ENCODE results near the gene SMAD7. TPM values are rescaled to one million over a fixed set of nuclear protein-coding genes. Genes with fewer than 3 reads are reported as not detected.
A peak's percentile ranks its signal among the peaks of the same experiment; 100 is the strongest.

Gene SMAD7
- total RNA-seq, 1 experiment from 2014 or later = 18.6 TPM

DNA sequence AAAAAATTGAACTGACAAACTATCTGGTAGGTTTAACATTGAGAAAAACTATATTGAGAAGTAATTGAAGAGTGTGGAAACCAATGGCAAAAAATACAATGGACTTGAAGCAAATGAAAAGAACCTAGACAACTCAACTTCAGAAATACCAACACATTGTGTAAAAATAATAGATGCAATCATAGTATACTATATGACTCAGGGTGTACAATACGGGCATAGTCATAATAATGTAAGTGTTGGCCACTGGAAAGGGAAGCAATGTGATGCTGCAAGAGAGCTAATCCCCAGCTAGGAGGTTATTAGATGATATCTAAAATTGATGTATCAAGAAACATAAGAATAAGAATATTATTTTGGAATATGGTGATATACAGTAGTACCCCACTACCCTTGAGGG, 45.3 kb downstream of the SMAD7 start:
- DNase-seq (ENCODE audit: low spot score) = no peak
- in situ Hi-C loops (cut with HindIII; ENCODE audit: low sequenced_read_pairs) = no loop called here

DNA sequence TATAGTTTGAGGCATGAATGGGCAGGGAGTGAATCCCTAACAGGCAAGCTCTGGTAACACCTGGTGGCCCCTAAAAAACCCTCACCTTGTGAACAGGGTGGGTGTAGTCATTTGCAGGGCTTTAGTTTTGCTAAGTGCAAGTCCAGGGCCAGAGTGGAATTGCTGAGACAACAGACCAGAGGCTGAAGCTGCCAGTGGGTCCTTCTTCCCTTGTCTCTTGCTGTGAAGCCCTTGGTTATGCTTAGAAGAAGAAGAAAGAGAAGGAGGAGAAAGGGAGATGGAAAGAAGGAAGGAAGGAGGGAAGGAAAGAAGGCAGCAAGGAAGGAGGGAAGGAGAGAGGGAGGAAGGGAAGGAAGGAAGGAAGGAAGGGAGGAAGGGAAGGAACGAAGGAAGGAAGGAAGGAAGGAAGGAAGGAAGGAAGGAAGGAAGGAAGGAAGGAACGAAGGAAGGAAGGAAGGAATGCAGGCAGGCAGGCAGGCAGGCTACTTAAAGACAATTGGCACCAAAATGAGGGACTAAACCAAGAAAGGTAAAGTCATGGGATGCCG, 45.8 kb downstream of the SMAD7 start:
- DNase-seq (ENCODE audit: low spot score) = no peak
- in situ Hi-C loops (cut with HindIII; ENCODE audit: low sequenced_read_pairs) = no loop called here

DNA sequence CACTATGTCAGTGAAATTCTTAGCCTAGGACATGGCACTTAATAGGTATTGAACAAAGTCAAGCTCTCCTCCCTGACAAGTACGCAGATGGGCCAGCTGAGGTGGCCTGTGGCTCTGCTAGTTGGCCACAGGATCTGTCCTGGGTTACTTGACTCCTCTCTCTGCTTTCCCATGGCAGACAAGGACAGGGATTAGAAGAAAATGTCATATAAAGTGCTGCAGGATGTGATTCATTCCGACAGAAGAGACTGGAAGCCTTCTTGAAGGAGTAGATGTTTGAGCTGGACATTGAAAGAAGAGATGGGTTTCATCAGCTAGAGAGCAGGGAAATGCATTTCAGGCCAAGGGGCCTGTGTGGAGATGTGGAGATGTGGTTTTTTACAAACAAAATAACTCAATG, 46.7 kb downstream of the SMAD7 start:
- in situ Hi-C loops (cut with HindIII; ENCODE audit: low sequenced_read_pairs) = no loop called here

DNA sequence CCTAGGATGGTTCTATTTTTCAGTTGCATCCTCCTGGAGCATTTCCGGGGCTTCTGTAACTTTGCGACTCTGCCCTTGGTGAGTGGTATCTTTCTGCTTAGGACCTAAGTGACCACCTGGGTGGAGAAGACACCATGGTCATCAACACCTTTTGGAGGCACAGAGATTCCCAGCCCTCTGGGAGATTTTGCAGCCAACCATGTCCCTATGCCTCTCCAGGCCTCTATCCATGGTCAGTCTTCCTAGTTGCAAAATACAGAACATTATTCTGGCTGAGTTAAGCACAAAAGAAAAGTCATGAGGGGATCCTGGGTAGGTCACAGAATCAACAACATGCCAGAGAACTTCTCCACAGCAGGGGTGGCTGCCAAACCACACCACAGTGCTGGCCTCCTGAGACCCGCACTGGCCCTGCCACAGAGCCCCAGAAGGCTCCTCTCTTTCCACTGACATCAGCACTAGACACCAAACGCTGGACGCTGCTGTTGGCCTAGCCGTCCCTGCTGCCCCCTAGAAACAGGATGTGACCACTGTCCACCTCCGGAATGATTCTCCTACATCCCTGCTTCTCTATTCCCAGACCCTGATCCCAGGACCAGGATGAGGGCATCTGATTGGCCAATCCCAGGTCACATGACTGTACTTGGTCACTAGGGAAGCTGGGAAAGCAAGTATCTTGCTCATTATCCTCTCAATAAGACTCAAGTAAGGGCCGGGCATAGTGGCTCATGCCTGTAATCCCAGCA, 47.7 kb downstream of the SMAD7 start:
- no peak for DNase-seq (ENCODE audit: low spot score)

More for the DNA sequence above, 46.7 kb downstream of the SMAD7 start:
- DNase-seq (ENCODE audit: low spot score) = no peak

DNA sequence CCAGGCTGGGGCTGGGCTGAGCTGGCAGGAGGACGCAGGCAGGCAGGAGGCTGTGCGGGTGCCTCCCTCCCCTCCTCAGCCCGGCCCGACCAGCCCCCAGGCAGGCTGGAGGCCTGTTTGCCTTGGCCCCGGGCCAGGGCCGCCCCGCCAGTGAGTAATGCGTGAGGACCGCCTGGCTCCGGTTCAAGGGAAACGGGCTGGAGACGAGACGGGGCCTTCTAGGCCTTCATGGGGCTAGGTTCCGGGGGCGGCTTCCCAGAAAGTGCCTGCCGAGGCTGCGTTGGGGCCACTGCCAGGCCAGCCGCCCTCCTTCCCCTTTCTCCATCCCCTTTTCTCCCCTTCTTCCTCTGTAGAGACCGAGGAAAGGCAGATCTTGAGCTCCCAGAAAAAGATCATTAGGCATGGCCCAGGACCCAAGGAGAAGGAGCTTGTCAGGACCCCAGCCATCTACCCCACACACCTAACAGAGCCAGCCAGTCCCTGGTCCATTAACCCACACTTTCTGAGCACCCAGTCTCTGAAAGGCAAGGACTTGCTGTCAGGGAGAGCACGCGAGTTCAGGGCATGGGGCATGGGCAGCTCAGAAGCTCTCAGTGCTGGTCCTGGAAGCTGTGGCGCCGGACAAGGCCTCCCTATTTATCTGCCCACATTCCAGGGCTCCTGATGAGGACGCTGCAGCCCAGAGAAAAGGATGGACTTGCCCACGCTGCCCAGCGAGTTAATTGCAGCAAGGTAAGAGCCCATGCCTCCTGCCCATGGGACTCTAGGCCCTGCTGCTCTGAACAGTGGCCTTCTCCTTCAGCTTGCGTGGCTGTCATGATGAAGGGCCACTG, 48.5 kb downstream of the SMAD7 start:
- in situ Hi-C loops (cut with HindIII; ENCODE audit: low sequenced_read_pairs) = no loop called here
- no peak for DNase-seq (ENCODE audit: low spot score)

More for the DNA sequence above, 47.7 kb downstream of the SMAD7 start:
- in situ Hi-C loops (cut with HindIII; ENCODE audit: low sequenced_read_pairs) = no loop called here

DNA sequence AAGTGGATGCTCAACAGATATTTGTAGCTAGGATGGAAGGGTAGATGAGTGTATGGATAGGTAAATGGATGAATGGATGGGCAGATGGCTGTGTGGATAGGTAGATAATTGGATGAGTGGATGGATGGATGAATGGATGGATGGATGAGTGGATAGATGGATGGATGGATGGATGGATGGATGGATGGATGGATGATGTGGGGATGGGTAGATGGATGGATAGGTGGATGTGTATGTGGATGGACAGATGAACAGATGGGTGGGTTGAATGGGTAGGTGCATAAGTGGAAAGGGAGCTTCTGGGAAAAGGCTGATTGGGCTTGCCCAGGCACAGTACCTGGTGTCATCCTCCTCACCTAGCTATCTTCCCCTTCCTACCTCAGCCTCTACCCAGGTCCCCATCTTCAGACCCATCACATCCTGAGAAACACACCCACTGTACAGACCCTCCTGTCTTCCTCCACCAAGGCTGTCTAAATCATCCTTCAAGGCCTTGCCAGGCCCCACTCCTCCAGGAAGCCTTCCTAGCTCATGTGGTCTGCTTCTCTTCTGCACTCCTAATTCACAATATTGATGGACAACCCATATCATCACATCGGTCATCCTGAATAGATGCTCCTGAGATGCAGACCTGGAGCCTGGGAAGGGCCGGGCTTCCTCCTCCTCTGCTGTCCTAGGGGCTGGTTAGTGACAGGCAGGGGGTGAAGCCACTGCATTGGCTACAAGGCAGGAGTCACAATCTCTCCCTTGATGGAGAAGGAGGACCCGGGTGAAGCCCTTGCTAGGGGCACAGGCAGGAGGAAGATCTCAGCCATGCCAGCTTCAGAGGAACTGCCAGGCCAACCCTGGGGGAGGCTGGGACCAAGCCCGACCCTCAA, 49.4 kb downstream of the SMAD7 start:
- DNase-seq (ENCODE audit: low spot score) = no peak
- in situ Hi-C loops (cut with HindIII; ENCODE audit: low sequenced_read_pairs) = no loop called here

DNA sequence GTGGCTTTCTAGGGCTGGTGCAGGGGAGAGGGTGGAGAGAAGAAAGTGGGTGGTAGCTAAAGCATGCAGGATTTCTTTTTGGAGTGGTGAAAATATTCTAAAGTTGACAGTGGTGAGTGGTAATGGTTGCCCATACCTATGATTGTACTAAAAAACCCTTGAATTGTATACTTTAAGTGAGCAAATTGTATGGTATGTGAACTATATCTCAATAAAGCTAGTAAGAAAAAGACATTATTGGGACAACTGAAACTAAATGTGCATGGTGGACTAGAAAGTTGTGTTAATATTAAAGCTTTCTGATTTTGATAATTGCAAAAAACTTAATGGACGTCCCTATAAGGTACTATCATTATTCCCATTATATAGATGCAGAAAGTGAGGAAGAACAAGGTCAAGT, 50.3 kb downstream of the SMAD7 start:
- no peak for DNase-seq (ENCODE audit: low spot score)

DNA sequence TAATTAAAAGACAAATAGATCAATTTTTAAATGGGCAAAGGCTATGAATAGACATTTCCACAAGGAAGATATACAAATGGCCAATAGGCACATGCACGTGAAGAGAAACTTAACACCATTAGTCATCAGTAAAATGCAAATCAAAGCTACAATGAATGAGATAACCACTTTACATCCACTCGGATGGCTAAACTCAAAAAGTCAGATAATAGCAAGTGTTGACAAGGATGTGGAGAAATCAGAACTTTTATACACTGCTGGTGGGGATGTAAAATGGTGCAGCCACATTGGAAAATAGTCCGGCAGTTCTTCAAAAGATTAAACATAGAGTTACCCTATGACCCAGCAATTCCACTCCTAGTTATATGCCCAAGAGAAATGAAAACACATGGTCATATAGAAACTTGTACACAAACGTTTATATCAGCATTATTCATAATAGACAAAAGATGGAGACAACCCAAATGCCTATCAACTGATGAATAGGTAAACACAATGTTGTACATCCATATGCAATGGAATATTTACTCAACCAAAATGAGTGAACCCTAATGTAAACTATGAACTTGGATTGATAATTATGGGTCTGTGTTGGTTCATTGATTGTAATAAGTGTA, 51.1 kb downstream of the SMAD7 start:
- in situ Hi-C loops (cut with HindIII; ENCODE audit: low sequenced_read_pairs) = no loop called here
- DNase-seq (ENCODE audit: low spot score) = no peak

More for the DNA sequence above, 50.3 kb downstream of the SMAD7 start:
- in situ Hi-C loops (cut with HindIII; ENCODE audit: low sequenced_read_pairs) = no loop called here

DNA sequence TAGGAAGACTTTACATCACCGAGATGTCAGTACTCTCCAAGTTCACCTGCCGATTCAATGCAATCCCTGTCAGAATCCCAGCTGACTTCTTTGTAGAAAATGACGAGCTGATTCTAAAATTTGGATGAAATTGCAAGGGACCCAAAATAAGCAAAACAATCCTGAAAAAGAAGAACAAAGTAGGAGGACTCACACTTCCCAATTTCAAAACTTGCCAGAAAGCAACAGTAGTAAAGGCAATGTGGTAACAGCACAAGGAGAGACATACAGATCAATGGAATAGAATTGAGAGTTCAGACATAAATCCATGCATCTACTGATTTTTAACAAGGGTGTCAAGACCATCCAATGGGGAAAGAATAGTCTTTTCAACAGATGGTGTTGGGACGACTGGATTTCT, 52.2 kb downstream of the SMAD7 start:
- no peak for DNase-seq (ENCODE audit: low spot score)
- in situ Hi-C loops (cut with HindIII; ENCODE audit: low sequenced_read_pairs) = no loop called here

DNA sequence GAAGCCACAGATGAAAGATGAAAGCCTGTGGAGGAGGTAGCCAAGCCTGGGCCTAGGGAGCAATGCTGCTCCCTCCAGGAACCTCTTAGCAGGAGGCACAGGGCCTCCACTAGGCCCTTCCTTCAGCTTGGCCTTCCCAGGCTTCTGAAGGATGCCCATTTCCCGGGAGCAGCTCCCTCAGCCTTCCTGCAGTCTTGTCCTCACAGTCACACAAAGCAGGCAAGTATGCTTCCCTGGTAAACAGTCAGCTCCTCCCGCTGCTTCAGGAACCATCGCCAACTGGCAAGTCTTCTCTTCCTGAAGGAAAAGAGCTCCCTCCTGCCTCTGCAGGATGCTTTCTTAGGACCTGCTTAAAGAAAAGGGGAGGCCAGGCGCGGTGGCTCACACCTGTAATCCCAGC, 53.2 kb downstream of the SMAD7 start:
- DNase-seq (ENCODE audit: low spot score) = peak; percentile 84
- in situ Hi-C loops (cut with HindIII; ENCODE audit: low sequenced_read_pairs) = no loop called here

DNA sequence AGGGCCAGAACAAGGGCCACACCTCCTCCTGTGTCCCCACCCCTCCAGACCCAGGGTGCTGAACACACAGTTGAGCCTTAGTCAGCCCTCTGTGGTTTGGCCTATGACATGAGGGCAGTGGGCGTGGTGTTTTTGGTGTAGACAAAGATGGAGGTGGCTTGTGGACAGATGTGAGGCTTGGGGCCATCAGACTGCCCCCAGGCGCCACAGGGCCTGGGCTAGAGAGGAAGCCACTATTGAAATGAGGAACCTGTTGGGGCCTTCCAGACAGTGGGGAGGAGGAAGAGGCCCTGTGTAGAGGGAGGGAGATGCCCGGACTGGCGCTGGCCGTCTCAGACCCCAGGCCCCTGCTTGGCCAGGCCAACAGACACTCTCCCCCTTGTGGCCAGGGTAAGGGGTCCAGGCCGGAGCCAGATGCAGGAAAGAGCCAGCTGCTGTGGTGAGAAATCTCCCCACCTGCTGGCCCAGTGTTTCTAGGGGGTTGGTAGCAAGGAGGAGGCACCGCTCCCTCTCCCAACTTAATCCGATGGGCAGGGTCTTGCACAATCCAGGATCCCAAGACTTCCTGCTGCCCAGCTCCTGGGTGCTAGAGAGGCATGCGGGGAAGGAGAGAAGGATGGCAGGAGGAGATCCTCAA, 53.8 kb downstream of the SMAD7 start:
- in situ Hi-C loops (cut with HindIII; ENCODE audit: low sequenced_read_pairs) = no loop called here
- DNase-seq (ENCODE audit: low spot score) = no peak

DNA sequence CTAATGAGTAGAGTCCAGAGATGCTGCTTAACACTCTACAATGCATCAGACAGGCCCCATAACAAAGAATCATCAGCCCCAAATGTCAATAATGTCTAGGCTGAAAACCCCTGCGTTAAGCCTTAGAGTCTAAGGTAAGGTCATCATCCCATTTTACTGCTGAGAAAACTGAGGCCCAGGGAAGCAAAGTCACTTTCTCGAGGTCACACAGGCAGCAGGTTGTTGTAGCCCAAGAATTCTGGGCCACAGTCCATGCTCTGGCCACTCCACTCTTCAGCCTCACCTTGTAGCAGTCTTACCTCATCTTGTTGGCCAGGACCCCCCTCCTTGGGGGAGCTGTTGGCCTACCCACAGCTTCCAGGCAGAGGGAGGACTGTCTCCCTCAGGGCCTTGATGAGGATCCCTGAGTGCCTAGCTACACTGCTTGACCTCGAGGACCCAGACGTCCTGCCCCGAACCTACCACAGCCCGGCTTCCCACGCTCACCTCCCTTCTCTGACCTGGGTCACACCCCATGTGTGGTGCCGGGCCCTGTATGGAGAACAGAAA, 54.4 kb downstream of the SMAD7 start:
- DNase-seq (ENCODE audit: low spot score) = no peak
- in situ Hi-C loops (cut with HindIII; ENCODE audit: low sequenced_read_pairs) = no loop called here

DNA sequence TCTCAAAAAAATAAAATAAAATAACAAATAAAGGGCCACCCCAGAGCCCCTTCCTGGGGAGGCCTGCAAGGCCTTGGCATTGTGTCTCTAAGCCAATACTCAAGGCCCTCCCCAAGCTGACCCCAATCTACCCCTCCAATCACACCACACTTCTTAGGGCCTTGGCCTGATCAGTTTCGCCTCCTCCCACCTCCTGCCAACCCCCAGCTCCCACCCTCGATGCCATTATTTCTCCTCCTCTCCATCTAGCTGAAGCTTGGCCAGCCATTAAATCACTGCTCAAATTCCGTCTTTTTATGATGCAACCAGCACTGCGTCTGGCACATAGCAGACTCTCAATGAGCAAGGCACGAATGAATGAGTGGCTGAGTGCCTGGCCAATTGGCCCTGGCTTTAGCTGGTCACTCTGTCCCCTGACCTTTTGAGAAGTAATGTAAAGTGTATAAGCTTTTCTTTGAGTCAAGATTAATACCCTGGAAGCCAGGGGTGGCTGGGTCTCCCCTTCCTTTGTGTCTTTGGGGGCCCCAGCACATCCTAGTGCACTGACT, 55.9 kb downstream of the SMAD7 start:
- in situ Hi-C loops (cut with HindIII; ENCODE audit: low sequenced_read_pairs) = no loop called here
- DNase-seq (ENCODE audit: low spot score) = no peak

DNA sequence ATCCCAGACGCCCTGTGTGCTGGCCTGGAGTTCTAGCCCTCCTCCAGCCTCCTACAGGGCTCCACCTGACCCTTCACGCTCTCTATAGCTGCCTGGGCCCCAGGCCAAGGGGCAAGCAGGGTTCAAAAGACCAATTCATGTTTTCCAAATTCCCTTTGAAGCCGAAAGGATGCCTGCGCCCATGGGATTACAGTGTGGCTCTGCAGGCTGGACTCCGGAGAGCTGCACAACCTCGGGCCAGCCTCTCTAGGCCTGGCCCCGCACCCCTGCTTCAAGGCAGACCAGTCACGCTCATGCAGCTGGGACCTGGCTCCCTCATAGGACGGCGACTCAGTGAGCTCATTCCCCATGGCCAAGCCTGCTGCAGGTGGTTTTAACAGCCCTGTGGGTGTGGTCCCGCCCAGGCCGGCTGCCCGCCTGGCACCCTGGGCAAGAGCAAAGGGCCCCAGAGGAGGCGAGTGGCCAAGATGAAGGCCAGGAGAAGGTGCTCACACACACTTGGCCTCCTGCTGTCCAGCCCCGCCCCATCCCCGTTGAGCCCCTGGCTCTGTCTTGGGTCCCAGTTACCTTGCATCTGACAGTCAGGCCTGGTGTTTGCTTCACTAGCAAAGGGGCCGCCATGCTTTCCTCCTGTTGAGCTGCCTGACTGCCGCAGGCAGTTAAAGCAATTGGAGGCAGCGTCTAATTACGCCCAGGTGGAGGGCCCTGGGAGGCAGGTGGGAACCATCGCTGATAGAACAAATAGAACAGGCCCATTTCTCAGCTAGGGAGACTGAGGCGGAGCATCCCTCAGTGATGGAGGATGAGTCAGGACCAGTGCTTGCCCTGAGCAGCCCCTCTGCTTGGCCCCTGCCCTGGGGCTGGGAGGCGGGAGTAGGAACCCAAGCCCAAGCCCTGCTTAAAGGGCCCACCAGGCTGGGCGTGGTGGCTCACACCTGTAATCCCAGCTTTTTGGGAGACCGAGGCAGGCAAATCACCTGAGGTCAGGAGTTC, 56.9 kb downstream of the SMAD7 start:
- in situ Hi-C loops (cut with HindIII; ENCODE audit: low sequenced_read_pairs) = no loop called here
- no peak for DNase-seq (ENCODE audit: low spot score)

DNA sequence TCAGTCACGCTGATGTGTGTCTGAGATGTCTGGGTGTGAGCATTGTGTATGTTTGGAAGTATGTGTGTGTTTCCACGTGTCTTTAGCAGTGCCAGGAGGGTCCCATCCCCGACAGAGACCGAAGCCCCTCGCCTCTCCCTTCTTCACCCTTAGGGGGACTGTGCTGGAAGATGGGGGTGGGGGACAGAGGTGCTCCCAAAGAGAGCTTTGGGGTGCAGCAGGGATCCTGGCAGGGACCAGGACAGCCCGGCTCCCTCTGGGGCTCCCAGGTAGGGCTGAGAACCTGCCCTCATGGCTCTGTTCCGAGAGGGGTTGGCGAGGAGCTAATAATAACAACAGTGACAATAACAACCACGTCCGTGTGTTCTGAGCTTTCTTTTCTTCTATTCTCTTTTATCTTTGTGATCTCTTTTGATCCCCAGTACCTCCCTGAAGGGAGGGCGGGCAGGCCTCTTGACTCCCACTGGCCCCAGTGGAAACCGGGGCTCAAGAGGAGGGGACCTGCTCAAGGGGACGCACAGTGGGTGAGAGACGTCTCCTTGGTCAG, 57.6 kb downstream of the SMAD7 start:
- in situ Hi-C loops (cut with HindIII; ENCODE audit: low sequenced_read_pairs) = no loop called here
- DNase-seq (ENCODE audit: low spot score) = no peak

DNA sequence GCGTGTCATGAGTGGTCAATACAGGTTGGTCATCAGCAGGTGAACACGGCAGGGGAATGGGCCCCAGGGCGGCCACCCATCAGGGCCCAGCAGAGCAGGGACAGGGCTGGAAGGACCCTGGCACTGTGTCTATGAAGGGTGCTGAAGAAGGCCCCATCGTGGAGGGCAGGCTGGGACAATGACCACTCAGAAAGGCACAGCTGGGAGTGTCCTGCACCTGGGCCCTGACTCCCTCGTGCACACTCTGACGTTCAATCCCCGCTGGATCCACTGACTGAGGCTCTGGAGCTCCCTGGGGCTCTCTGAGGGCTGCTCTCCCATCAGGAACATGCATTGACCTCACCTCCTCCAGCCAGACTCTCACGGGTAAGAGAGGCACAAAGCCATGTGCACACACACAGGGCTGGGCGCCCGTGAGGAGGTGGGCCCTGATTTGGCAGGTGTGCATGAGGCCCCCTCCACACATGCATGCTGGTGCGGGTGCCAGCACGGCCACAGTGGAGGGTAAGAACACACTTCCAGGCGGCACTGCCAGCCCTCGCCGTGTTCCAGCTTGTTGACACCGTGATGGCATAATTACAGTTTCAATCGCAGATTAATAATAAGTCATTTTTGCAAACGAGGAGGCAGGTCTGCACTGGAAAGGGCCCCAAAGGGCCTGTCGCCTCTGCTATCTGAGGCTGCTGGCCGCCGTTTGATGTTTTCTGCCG, 58.5 kb downstream of the SMAD7 start:
- no peak for DNase-seq (ENCODE audit: low spot score)
- in situ Hi-C loops (cut with HindIII; ENCODE audit: low sequenced_read_pairs) = no loop called here

Measured in G401 (cell line).